Uterus (tissue), 4 donors: ENCODE results near the gene TTLL1. TPM values are rescaled to one million over a fixed set of nuclear protein-coding genes. Genes with fewer than 3 reads are reported as not detected.

ENCODE experiments used
- DNase-seq, 2 donors: peaks; one replicate each; pipeline ENCODE4 v3.0.0-alpha.2; 2019 to 2020
- H3K27ac ChIP-seq, 2 donors: fragments of 200-600 bp; sonication (generic); 1 replicate in 1 of 2; 2 replicates in 1 of 2; pipeline ENCODE4 v1.5.1; 2016 to 2018
- H3K27me3 ChIP-seq, 2 donors: fragments of 200-600 bp; sonication (generic); one replicate each; pipeline ENCODE4 v1.5.1; 2018 to 2019; ENCODE audit warnings: control low read depth in 1 of 2
- H3K36me3 ChIP-seq, 2 donors: fragments of 200-600 bp; sonication (generic); one replicate each; pipeline ENCODE4 v1.5.1; 2019; ENCODE audit warnings: control low read depth in 1 of 2
- H3K4me1 ChIP-seq, 2 donors: fragments of 200-600 bp; sonication (generic); one replicate each; pipeline ENCODE4 v1.5.1; 2018 to 2019; ENCODE audit warnings: control low read depth in 1 of 2
- H3K4me3 ChIP-seq, 2 donors: fragments of 200-600 bp; sonication (generic); 1 replicate in 1 of 2; 2 replicates in 1 of 2; pipeline ENCODE4 v1.5.1; 2018 to 2019; ENCODE audit warnings: mild to moderate bottlenecking in 1 of 2
- H3K9me3 ChIP-seq, 2 donors: fragments of 200-600 bp; sonication (generic); one replicate each; pipeline ENCODE4 v1.5.1; 2019; ENCODE audit warnings: control low read depth in 1 of 2
- CTCF ChIP-seq, 4 experiments: fragments of 200-600 bp in 2 of 4; fragments of 450-650 bp in 2 of 4; sonication (generic) in 2 of 4; IDR thresholded peaks; one replicate each; pipeline ENCODE4 v1.5.1; 2016 to 2019; ENCODE audit warnings: antibody characterized with exemption in 4 of 4, mild to moderate bottlenecking in 2 of 4, moderate library complexity in 1 of 4
- POLR2A ChIP-seq, 2 donors: fragments of 450-650 bp; IDR thresholded peaks; one replicate each; pipeline ENCODE4 v1.6.1; 2016; ENCODE audit warnings: antibody characterized with exemption in 2 of 2, mild to moderate bottlenecking in 1 of 2, moderate library complexity in 1 of 2
- intact Hi-C: fragments of 100-400 bp; cut with DNase I; formaldehyde crosslinking; loops from one replicate; pipeline ENCODE4 v1.15.1; 2023; ENCODE audit warnings: low total_unique reads
- total RNA-seq, 4 donors: library from RNA; depleted of rRNA in 3 of 4; stranded (reverse); fragments of >200 nt in 3 of 4; gene quantifications; one replicate each; pipeline versions ENCODE4 v1.1.0 to v1.2.4, GENCODE V29; 2014 to 2023
- donor health status: DM: yes; HTN: yes; CAD: no.

TTLL1 gene
- total RNA-seq = 10 to 100 TPM in 1 of 4 donors, 1 to 10 TPM in 3; 3.6 to 12.5 (median 5.3) TPM

DNA sequence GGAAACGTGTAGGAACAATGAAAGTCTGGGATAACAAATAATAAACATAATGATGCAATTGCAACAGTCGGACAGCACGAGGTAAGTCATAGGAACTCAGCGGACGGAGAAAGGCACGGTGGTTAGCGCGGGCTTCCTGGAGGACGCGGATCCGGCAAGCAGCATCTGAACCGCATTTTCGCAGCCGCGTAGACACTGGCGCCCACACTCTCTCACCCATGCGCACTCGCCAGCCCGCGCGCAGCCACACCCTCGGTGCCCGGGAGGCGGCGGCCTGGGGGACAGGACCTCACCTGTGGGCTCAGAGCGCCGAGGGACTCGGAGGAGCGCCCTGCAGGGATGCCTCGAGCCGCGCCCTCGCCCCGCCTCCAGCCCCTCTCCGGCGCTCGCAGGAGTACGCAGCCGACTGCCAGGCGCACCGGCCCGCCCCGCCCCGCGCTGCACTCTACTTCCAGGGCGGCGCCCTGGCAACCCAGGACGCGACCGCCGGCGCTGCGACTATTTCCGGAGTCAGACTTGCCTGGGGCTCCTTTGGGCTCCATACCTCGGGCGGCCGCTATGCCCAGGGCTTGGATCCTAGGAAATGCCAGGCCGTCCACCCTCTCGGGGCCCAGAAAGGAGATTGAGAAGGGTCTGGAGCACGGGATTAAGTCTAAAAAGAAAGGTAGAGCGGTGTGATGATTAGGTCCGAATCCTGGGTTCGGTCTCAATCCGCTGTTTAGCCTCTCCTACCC lies at the start of gene TTLL1:
Gene TTLL1 (minus strand): TSS at position 408 of the 734 bp plus-strand sequence. CDS start 13,805 bp downstream, outside the sequence.
- TF ChIP-seq CTCF (IDR thresholded peaks at IDR 0.05) = peak in 2 of 4 experiments; percentile 13 to 24
- TF ChIP-seq POLR2A (IDR thresholded peaks at IDR 0.05) = peak; percentile 20 to 43
- Histone ChIP-seq H3K4me1 (peaks cover 0 to 4% of the 10 kb centered on the region in 2 donors), H3K4me3 (peak within 1 kb of the TSS; percentile 52 to 80), H3K27ac (peak within 1 kb of the TSS in 1 of 2 donors; percentile 43), H3K9me3 (no peaks in the 10 kb centered on the region), H3K36me3 (no peaks in the 10 kb centered on the region), H3K27me3 (no peaks in the 10 kb centered on the region)
- DNase-seq = peak; percentile 75 to 85
- intact Hi-C loops = no loop called here

DNA sequence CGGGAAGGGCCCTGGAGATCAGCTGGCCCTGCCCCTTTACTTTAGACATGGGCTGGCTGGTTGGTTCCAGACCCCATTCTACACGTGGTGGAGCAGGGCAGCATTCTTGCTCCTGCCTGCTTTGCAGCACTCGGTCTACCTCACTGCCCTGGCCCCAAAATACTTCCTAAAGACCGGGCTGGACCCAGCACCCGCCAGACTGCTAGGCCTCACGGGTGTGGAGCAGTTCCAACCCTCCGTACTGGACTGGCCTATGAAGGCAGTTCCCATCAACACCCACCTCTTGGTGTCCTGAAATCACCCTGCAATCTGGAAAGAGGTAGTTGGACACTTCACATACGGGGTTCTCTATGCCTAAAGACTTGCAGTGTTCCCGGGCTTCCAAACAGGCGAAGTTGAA lies 47.6 kb upstream of the TTLL1 start:
- Histone ChIP-seq H3K9me3 (no peaks in the 10 kb centered on the region), H3K27ac (peak overlapping the region in 1 of 2 donors; percentile 5), H3K27me3 (no peaks in the 10 kb centered on the region), H3K4me1 (peaks cover 0 to 4% of the 10 kb centered on the region in 2 donors), H3K36me3 (no peaks in the 10 kb centered on the region), H3K4me3 (no peak overlapping the region)
- TF ChIP-seq POLR2A (IDR thresholded peaks at IDR 0.05) (no peak), CTCF (IDR thresholded peaks at IDR 0.05) (no peak)
- intact Hi-C loops = no loop called here
- DNase-seq = no peak

DNA sequence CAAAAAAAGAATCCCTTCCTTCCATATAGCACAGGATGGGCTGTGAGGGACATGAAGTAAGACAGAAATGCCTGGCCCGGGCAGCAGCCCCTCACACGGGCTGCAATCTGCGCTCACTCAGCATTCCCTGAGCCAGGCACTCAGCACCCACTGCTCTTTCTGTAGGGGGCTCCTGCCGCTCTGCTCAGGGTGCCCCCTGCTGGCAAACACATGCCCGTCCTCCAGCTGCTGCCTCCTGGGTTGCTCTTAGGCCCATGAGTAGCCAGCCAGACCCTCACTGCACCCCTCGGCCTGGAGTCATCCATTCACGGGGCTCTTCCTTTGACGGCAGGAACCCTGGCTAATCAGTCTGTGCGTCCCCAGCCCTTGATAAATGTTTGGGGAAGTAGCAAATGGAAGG lies 47.1 kb upstream of the TTLL1 start:
- no peak for DNase-seq

DNA sequence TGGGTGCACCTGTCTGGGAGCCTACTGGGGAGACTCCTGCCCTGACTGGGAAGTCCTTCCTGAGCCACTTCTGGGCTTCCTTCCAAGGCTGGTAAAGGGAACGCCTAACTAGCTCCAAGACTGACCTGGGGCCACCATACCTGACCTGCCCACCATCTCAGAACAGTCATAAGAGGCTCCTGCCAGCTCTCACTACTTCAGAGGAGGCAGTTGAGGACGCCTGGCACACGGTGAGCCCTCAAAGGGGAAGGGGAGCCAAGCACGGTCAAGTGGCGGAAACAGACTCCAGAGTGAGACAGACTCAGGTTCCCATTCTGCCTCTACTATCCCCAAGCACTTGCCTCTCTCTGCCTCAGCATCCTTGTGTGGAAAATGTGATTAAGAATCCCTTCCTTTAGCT lies 46.4 kb upstream of the TTLL1 start:
- Histone ChIP-seq H3K4me3 (no peak overlapping the region), H3K27ac (no peak overlapping the region), H3K27me3 (no peaks in the 10 kb centered on the region), H3K4me1 (no peaks in the 10 kb centered on the region), H3K36me3 (no peaks in the 10 kb centered on the region), H3K9me3 (no peaks in the 10 kb centered on the region)
- no peak for TF ChIP-seq POLR2A (IDR thresholded peaks at IDR 0.05)
- TF ChIP-seq CTCF (IDR thresholded peaks at IDR 0.05) = no peak
- no peak for DNase-seq
- intact Hi-C loops = no loop called here

More for the DNA sequence above, 47.1 kb upstream of the TTLL1 start:
- Histone ChIP-seq H3K27me3 (no peaks in the 10 kb centered on the region), H3K36me3 (no peaks in the 10 kb centered on the region), H3K27ac (peak overlapping the region in 1 of 2 donors; percentile 5), H3K4me1 (no peaks in the 10 kb centered on the region), H3K9me3 (no peaks in the 10 kb centered on the region), H3K4me3 (no peak overlapping the region)
- no peak for TF ChIP-seq POLR2A (IDR thresholded peaks at IDR 0.05)
- TF ChIP-seq CTCF (IDR thresholded peaks at IDR 0.05) = peak in 2 of 4 experiments; percentile 23 to 49
- intact Hi-C loops = no loop called here

GRCh38 chr22:43134553-43134952 lies 45.4 kb upstream of the TTLL1 start:
- Histone ChIP-seq H3K9me3 (no peaks in the 10 kb centered on the region), H3K4me1 (no peaks in the 10 kb centered on the region), H3K36me3 (no peaks in the 10 kb centered on the region), H3K4me3 (no peak overlapping the region), H3K27me3 (no peaks in the 10 kb centered on the region), H3K27ac (no peak overlapping the region)
- DNase-seq = no peak
- intact Hi-C loops = no loop called here
- TF ChIP-seq POLR2A (IDR thresholded peaks at IDR 0.05) (no peak), CTCF (IDR thresholded peaks at IDR 0.05) (no peak)
